Measurements from ENCODE around the gene HES5. TPM values are rescaled to one million over a fixed set of nuclear protein-coding genes. Genes with fewer than 3 reads are reported as not detected.

HES5 gene
- total and polyA plus RNA-seq, 2 of the 4 experiments (the other 2 are of a cell fraction), result not detected

- Histone ChIP-seq H3K9me3 (ENCODE audit: control insufficient read depth, insufficient read depth, low read length) (no peaks in the 10 kb centered on the region), H3K36me3 (ENCODE audit: control insufficient read depth, insufficient read depth, low read length) (no peaks in the 10 kb centered on the region), H4K91ac (ENCODE audit: insufficient read depth, low read depth, low read length) (no peak overlapping the region), H2BK15ac (ENCODE audit: low read depth, low read length) (no peak overlapping the region), H3K27me3 (ENCODE audit: control insufficient read depth, insufficient read depth, low read length) (peaks cover 14% of the 10 kb centered on the region), H3K4me1 (ENCODE audit: control insufficient read depth, insufficient read depth, low read length) (no peaks in the 10 kb centered on the region), H2BK5ac (ENCODE audit: low read depth, low read length, poor library complexity, severe bottlenecking) (no peak overlapping the region), H3K79me1 (ENCODE audit: low read depth in 1 of 2, low read length in 2 of 2) (no peaks in the 10 kb centered on the region), H3K9me1 (ENCODE audit: insufficient read depth, low read length) (no peaks in the 10 kb centered on the region), H3K9ac (ENCODE audit: low read depth, low read length) (no peak overlapping the region), H3K18ac (ENCODE audit: low read depth, low read length) (no peak overlapping the region), H3K4ac (ENCODE audit: low read depth, low read length) (no peak overlapping the region), H3K23ac (ENCODE audit: low read depth, low read length) (no peak overlapping the region), H2AK5ac (ENCODE audit: low read depth, low read length) (no peak overlapping the region), H2BK20ac (ENCODE audit: low read depth, low read length) (no peak overlapping the region), H3K14ac (replicated peaks; ENCODE audit: low read depth, low read length) (no peak overlapping the region), H3K4me2 (ENCODE audit: low read depth, low read length) (no peak overlapping the region), H3K27ac (ENCODE audit: insufficient read depth, low read length) (no peak overlapping the region), H3K4me3 (ENCODE audit: insufficient read depth, low read depth, low read length) (no peak overlapping the region), H2BK120ac (ENCODE audit: low read depth, low read length) (no peak overlapping the region), H2AFZ (replicated peaks; ENCODE audit: low read length, poor library complexity) (no peak overlapping the region), H2AK9ac (replicated peaks; ENCODE audit: low read depth, low read length, poor library complexity) (no peak overlapping the region), H4K5ac (ENCODE audit: low read depth, low read length) (no peak overlapping the region), H4K8ac (ENCODE audit: low read depth in 2 of 2, low read length in 2 of 2) (no peak overlapping the region), H4K20me1 (ENCODE audit: insufficient read depth, low read length) (no peaks in the 10 kb centered on the region), H3K56ac (ENCODE audit: extremely low read depth, insufficient read depth, low read length) (no peak overlapping the region)
- intact Hi-C loops (cut with micrococcal nuclease), result no loop called here
- 84% methylated on average over 10 of the region's 28 CpGs; no CpG with 5 or more reads in 1 of the 2 experiments for WGBS, 2 experiments (ENCODE audit: extremely low coverage in 2 of 2, insufficient read length in 1 of 2)
- in situ Hi-C loops (cut with MboI; ENCODE audit: low sequenced_read_pairs), result no loop called here
- no peak for DNase-seq
- ChIA-PET POLR2A (ENCODE audit: unreplicated experiment) (interaction anchor here (0.6 kb wide), 1 partner anchor 10 kb away, joined by 3 read pairs; no protein-coding TSS in a partner anchor), CTCF (no interaction called here)
- no TSS peak for BruUV-seq (replicated peaks)
- dilution Hi-C loops (cut with HindIII; ENCODE audit: low sequenced_read_pairs, unreplicated experiment), result no loop called here
- no peak for ATAC-seq (ENCODE audit: low read depth)
- TF ChIP-seq RAD21 (IDR thresholded peaks at IDR 0.05; ENCODE audit: low read length), result no peak
- TF ChIP-seq CHD1 (IDR thresholded peaks at IDR 0.05; ENCODE audit: low read depth, low read length), result no peak
Measured at GRCh38 chr1:2479618-2480017, 50.4 kb downstream of the HES5 start.
